Measurements from ENCODE around the gene PSAP.
"Not testable (repeated sequence)": the region's sequence is repeated elsewhere in the genome, so short reads cannot be mapped to it uniquely, and the experiment has no call there.

Gene PSAP

DNA sequence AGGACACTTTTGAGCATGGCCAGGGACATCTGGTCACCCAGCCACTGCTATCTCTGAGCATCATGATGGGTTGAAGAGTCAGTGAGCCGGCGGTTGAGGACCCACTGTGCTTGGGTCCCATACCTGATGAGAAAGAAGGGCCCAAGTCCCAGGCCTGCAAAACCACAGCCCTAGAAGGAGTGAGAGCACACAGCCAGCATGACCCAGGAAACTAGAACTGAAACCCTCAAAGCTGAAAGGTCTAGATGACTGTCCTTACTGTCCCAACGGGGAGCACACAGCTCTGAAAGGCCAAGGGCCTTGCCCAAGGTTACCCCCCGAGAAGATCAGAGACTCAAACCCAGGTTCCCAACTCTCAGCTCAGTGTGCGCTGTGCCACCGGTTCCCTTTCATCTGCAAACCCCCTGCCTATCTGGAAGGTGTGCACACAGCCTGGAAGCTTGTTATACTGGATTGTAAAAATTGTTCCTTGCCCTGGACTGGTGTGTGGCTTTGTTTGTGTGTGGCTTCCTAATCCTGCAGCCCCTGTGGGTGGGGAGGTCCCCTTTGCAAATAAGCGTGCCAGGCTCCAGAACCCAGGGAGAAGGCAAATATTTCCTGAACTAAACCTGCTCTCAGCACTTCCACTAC lies 22.6 kb upstream of the PSAP start:
- DNase-seq = no peak

GRCh38 chr10:71869601-71870000 lies 18.6 kb upstream of the PSAP start:
- not testable (repeated sequence) for DNase-seq

GRCh38 chr10:71868192-71868697 lies 17.2 kb upstream of the PSAP start:
- DNase-seq = no peak

DNA sequence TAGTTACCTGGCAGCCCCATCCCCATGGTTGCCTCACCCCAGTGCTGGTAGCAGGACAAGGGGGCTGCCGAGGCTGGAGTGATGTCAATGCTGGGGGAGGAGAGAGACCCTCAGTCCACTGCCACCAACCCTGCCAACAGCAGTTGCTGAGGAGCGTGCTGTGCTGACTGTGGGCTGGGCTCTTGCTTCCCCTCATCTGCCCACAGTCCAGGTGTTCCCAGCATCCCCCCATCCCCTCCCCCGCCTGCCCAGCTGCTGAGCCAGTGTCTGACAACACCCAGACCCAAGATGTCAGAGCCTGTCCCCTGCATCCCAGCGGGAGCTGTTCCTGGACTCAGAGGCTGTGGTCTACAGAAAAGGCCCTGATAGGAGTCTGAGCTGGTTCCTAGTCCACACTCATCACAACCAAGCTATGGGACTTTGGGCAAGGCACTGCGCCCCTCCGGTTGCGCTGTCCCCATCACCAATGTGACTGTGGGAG lies 14.6 kb upstream of the PSAP start:
- no peak for DNase-seq

DNA sequence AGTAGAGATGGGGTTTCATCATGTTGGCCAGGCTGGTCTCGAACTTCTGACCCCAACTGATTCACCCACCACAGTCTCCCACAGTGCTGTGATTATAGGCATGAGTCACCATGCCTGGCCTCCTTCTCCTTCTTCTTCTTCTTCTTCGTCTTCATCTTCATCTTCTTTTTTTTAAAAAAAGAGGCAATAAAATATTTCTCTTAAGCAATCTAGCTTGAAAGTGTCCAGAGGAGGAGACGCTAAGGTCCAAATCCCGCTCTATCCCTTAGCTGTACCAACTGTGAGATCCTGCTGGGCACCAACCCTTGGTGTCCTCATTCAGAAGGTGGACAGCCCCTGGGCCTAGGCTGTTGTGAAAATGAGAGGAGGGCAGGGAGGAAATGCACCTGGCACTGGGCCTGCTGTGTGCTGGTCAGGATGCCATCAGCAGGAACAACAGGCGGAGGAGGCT lies 13.9 kb upstream of the PSAP start:
- no peak for DNase-seq

GRCh38 chr10:71863203-71863602 lies 12.2 kb upstream of the PSAP start:
- DNase-seq = no peak

GRCh38 chr10:71860243-71861029 lies 9.4 kb upstream of the PSAP start:
- DNase-seq = no peak

- no peak for DNase-seq
These were observed 7.2 kb upstream of the PSAP start for GRCh38 chr10:71857934-71858890.

GRCh38 chr10:71856619-71857018 lies 5.6 kb upstream of the PSAP start:
- no peak for DNase-seq

DNA sequence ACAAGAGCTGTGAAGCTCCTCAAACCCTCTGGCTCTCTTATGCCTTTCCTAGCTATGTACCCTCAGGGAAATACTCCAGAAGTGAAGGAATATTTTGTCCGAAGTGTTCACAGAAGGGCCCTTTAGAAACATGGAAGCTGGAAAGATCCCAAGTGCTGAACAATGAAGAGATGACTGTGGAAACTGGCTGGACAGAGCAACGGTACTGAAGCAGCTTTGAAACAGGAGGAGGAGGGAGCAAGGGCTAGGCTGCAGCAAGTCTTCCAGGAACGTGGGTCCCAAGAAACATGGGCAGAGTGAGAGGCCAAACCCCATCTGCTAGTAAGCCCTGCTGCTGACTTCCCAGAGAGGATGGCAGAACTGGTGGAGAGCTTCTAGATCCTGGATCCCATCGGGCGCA lies 3.0 kb upstream of the PSAP start:
- no peak for DNase-seq

- DNase-seq = no peak
These were observed 1.4 kb upstream of the PSAP start for GRCh38 chr10:71852355-71852937.

DNA sequence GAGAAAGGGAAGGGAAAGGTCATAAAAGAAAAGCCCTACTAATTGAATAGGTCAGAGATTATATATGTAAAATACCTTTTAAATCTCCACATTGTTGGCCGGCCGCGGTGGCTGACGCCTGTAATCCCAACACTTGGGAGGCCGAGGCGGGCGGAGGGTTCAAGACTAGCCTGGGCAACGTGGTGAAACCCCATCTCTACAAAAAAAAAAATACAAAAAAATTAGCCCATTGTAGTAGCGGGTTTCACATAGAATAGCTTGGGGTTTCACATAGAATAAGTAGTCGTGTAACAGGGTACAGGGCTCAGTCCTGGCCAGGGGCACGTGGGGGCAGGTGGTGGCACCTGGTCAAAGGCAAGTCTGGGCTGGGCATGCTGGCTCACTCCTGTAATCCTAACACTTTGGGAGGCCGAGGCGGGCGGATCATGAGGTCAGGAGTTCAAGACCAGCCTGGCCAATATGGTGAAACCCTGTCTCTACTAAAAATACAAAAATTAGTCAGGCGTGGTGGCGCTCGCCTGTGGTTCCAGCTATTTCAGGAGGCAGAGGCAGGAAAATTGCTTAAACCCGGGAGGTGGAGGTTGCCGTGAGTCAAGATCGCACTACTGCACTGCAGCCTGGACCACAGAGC lies 529 bp upstream of the PSAP start:
- not testable (repeated sequence) for DNase-seq

- DNase-seq = no peak
These were observed 869 bp downstream of the PSAP start for GRCh38 chr10:71850021-71850742.

- DNase-seq = no peak
These were observed 1.6 kb downstream of the PSAP start for GRCh38 chr10:71849461-71849908.

- no peak for DNase-seq
These were observed 2.5 kb downstream of the PSAP start for GRCh38 chr10:71848325-71849275.

DNA sequence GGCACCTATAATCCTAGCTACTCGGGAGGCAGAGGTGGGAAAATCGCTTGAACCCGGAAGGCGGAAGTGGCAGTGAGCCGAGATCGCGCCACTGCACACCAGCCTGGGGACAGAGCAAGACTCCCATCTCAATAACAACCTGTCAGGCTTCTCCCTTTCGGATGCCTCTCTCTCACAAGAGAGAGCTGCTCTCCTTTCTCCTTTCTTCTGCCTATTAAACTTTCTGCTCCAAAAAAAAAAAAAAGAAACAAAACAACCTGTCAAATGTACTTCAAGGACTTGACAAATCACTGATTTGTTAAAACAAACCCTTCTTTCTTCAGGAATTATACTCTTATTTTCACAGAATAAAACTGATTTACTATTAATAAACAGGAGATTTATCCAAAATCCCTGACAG lies 3.6 kb downstream of the PSAP start:
- no peak for DNase-seq

DNA sequence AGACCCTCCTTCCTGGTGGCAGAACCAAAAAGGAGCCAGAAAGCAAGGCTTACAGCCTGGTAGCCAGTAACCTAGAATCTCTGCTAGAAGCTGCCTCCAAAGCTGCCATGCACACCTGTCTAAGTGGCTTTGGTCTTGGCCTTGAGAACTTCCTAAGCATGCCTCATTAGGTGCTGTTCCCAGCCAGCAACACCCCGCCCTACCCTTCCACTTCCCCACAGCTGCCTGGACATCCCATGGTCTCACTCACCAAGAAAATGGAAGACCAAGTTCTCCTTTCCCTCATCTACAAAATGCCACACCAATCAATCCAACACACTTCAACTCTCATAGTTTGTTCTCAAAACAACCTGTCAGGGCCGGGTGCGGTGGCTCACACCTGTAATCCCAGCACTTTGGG lies 4.2 kb downstream of the PSAP start:
- no peak for DNase-seq

GRCh38 chr10:71845410-71846405 lies 5.3 kb downstream of the PSAP start:
- no peak for DNase-seq

- DNase-seq = no peak
These were observed 6.4 kb downstream of the PSAP start for GRCh38 chr10:71844695-71845094.

All from NCI-H1105 treated with DMSO at 0.1 percent for 48 hours (cell line).